ENCODE results near the gene FAP. TPM values are rescaled to one million over a fixed set of nuclear protein-coding genes. Genes with fewer than 3 reads are reported as not detected.

FAP gene
- total RNA-seq, 4 donors from 2014 or later: 4.6 to 14.0 (median 11.1) TPM

- peak; percentile 42 for ATAC-seq
- no peaks in the 10 kb centered on the region for H3K27me3 ChIP-seq
Measured at GRCh38 chr2:162123806-162124758, 119.2 kb downstream of the FAP start.

More at GRCh38 chr2:162123806-162124758, 119.2 kb downstream of the FAP start:
- no peak overlapping the region for H3K27ac ChIP-seq
- no peaks in the 10 kb centered on the region for H3K4me1 ChIP-seq
- WGBS, 2 donors (ENCODE audit: low coverage in 1 of 2): 10% methylated on average over 5 of the region's 9 CpGs
- H3K36me3 ChIP-seq: no peaks in the 10 kb centered on the region
- H3K4me3 ChIP-seq: no peak overlapping the region
- no peaks in the 10 kb centered on the region for H3K9me3 ChIP-seq
- TF ChIP-seq, protein P1, sequence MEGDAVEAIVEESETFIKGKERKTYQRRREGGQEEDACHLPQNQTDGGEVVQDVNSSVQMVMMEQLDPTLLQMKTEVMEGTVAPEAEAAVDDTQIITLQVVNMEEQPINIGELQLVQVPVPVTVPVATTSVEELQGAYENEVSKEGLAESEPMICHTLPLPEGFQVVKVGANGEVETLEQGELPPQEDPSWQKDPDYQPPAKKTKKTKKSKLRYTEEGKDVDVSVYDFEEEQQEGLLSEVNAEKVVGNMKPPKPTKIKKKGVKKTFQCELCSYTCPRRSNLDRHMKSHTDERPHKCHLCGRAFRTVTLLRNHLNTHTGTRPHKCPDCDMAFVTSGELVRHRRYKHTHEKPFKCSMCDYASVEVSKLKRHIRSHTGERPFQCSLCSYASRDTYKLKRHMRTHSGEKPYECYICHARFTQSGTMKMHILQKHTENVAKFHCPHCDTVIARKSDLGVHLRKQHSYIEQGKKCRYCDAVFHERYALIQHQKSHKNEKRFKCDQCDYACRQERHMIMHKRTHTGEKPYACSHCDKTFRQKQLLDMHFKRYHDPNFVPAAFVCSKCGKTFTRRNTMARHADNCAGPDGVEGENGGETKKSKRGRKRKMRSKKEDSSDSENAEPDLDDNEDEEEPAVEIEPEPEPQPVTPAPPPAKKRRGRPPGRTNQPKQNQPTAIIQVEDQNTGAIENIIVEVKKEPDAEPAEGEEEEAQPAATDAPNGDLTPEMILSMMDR (IDR thresholded peaks at IDR 0.05): peak; percentile 61 to 77 (median 74)
- no peak for TF ChIP-seq POLR2AphosphoS5 (IDR thresholded peaks at IDR 0.05)

Other genes starting within 250 kb of the FAP start
- 1 to 10 TPM; 1.6 to 6.7 (median 3.2) TPM for gene DPP4, start 169.2 kb downstream of the FAP start, total RNA-seq
- not detected for gene GCG, start 91.2 kb downstream of the FAP start, total RNA-seq
- gene IFIH1, start 75.2 kb upstream of the FAP start, total RNA-seq: 10 to 100 TPM in 3 of 4 donors, 1 to 10 TPM in 1; 7.1 to 24.1 (median 16.1) TPM
- 10 to 100 TPM in 3 of 4 donors, 1 to 10 TPM in 1; 4.9 to 30.5 (median 22.6) TPM for gene GCA, start 100.7 kb upstream of the FAP start, total RNA-seq

Data from gastroesophageal sphincter (tissue), 4 donors.